Endothelial cell (in vitro differentiated cells): ENCODE measurements around the gene CGNL1. TPM values are rescaled to one million over a fixed set of nuclear protein-coding genes. Genes with fewer than 3 reads are reported as not detected.

Source experiments
- DNase-seq: peaks from one replicate; pipeline ENCODE4 v3.0.0; 2021; ENCODE audit warnings: low spot score
- H3K27ac Mint-ChIP-seq: one replicate; pipeline ENCODE4 v1.8.0; 2021; ENCODE audit warnings: mixed read lengths, inconsistent platforms; ENCODE audit not compliant: unreplicated experiment
- H3K27me3 Mint-ChIP-seq: one replicate; pipeline ENCODE4 v1.8.0; 2021; ENCODE audit warnings: mild to moderate bottlenecking, moderate library complexity, mixed read lengths, inconsistent platforms; ENCODE audit not compliant: unreplicated experiment
- H3K36me3 Mint-ChIP-seq: one replicate; pipeline ENCODE4 v1.8.0; 2021; ENCODE audit warnings: mild to moderate bottlenecking, low read depth, mixed read lengths, inconsistent platforms; ENCODE audit not compliant: unreplicated experiment
- H3K4me1 Mint-ChIP-seq: one replicate; pipeline ENCODE4 v1.8.0; 2021; ENCODE audit warnings: mild to moderate bottlenecking, mixed read lengths, inconsistent platforms; ENCODE audit not compliant: unreplicated experiment
- H3K4me3 Mint-ChIP-seq: one replicate; pipeline ENCODE4 v1.8.0; 2021; ENCODE audit warnings: mild to moderate bottlenecking, mixed read lengths, inconsistent platforms; ENCODE audit not compliant: unreplicated experiment
- H3K9me3 Mint-ChIP-seq: one replicate; pipeline ENCODE4 v1.8.0; 2021; ENCODE audit warnings: mixed read lengths, inconsistent platforms; ENCODE audit not compliant: unreplicated experiment
- CTCF ChIP-seq: fragments of 200-600 bp; sonication (generic); IDR thresholded peaks from one replicate; pipeline ENCODE4 v1.5.0; 2021; ENCODE audit warnings: antibody characterized with exemption; ENCODE audit not compliant: unreplicated experiment
- total RNA-seq: library from RNA; stranded (reverse); fragmentation: NEBNext Ultra II Directional; extraction: Animal tissue kit (Norgen Biotek cat#: 25700); gene quantifications from one replicate; pipeline ENCODE4 v1.2.1, GENCODE V29; 2021; ENCODE audit not compliant: unreplicated experiment

Gene CGNL1
- total RNA-seq, 1 donor from 2014 or later, result 238 TPM

- DNase-seq, result no peak
- no peaks in the 10 kb centered on the region for H3K9me3 Mint-ChIP-seq
- no peak for TF ChIP-seq CTCF
- peaks cover 14% of the 10 kb centered on the region for H3K27me3 Mint-ChIP-seq
- peaks cover 58% of the 10 kb centered on the region for H3K4me1 Mint-ChIP-seq
- no peak overlapping the region for H3K27ac Mint-ChIP-seq
- peaks cover 3% of the 10 kb centered on the region for H3K36me3 Mint-ChIP-seq
- H3K4me3 Mint-ChIP-seq, result no peak overlapping the region
Observed at GRCh38 chr15:57335293-57335715, 41.0 kb upstream of the CGNL1 start.

- H3K4me3 Mint-ChIP-seq, result no peak overlapping the region
- H3K36me3 Mint-ChIP-seq, result peaks cover 3% of the 10 kb centered on the region
- no peaks in the 10 kb centered on the region for H3K9me3 Mint-ChIP-seq
- DNase-seq, result no peak
- no peak for TF ChIP-seq CTCF
- peaks cover 14% of the 10 kb centered on the region for H3K27me3 Mint-ChIP-seq
- peaks cover 55% of the 10 kb centered on the region for H3K4me1 Mint-ChIP-seq
- H3K27ac Mint-ChIP-seq, result no peak overlapping the region
Observed at GRCh38 chr15:57335719-57336118, 40.6 kb upstream of the CGNL1 start.

GRCh38 chr15:57337868-57338411, 38.4 kb upstream of the CGNL1 start:
- Mint-ChIP-seq H3K4me1 (peaks cover 57% of the 10 kb centered on the region), H3K9me3 (no peaks in the 10 kb centered on the region), H3K36me3 (peaks cover 3% of the 10 kb centered on the region), H3K27ac (peak overlapping the region; percentile 87), H3K27me3 (peaks cover 14% of the 10 kb centered on the region), H3K4me3 (peak overlapping the region; percentile 49)
- TF ChIP-seq CTCF, result no peak
- peak; percentile 47 for DNase-seq

GRCh38 chr15:57339321-57339720, 37.0 kb upstream of the CGNL1 start:
- Mint-ChIP-seq H3K9me3 (no peaks in the 10 kb centered on the region), H3K27ac (no peak overlapping the region), H3K36me3 (no peaks in the 10 kb centered on the region), H3K4me1 (peaks cover 53% of the 10 kb centered on the region), H3K27me3 (peaks cover 14% of the 10 kb centered on the region), H3K4me3 (no peak overlapping the region)
- no peak for DNase-seq
- no peak for TF ChIP-seq CTCF

- peaks cover 44% of the 10 kb centered on the region for H3K4me1 Mint-ChIP-seq
- TF ChIP-seq CTCF, result peak; percentile 85
- no peaks in the 10 kb centered on the region for H3K36me3 Mint-ChIP-seq
- peaks cover 14% of the 10 kb centered on the region for H3K27me3 Mint-ChIP-seq
- H3K9me3 Mint-ChIP-seq, result no peaks in the 10 kb centered on the region
- H3K4me3 Mint-ChIP-seq, result no peak overlapping the region
- peak overlapping the region; percentile 73 for H3K27ac Mint-ChIP-seq
- peak; percentile 55 for DNase-seq
Observed at GRCh38 chr15:57340682-57341259, 35.5 kb upstream of the CGNL1 start.
